HepG2 (cell line): ENCODE data around the gene RPL35A. TPM values are rescaled to one million over a fixed set of nuclear protein-coding genes. Genes with fewer than 3 reads are reported as not detected.
"Not testable (repeated sequence)": the region's sequence is repeated elsewhere in the genome, so short reads cannot be mapped to it uniquely, and the experiment has no call there.

ENCODE experiments used
- ATAC-seq: fragments of 200-7000 bp; cut with Tn5 transposase; 3 replicates; pipeline ENCODE4 v1.9.1; 2020; ENCODE audit warnings: mild to moderate bottlenecking, moderate library complexity
- BruUV-seq: library from RNA; stranded (reverse); fragments of 400-500 nt; replicated peaks from 2 replicates; lab custom pipeline; 2021; lab: Mats Ljungman, UMichigan
- CTCF ChIA-PET: fragments of 300-600 bp; formaldehyde crosslinking; extraction: SDS; loops from one replicate; lab custom pipeline; 2021; ENCODE audit warnings: low total read pairs, inconsistent platforms, low intra/inter-chr PET ratio; lab: Yijun Ruan, JAX
- POLR2A ChIA-PET: fragments of 350-600 bp; sonication (Branson Sonifier 250); formaldehyde crosslinking; loops from one replicate; lab custom pipeline; 2020; ENCODE audit warnings: antibody characterized with exemption, inconsistent platforms; lab: Yijun Ruan, JAX
- DNase-seq: peaks from one replicate; pipeline ENCODE4 v3.0.0-alpha.2; 2015; ENCODE audit warnings: low spot score
- FAIRE-seq: peaks from 3 replicates; lab custom pipeline; 2011; peaks lifted over from hg19 to GRCh38; lab: Jason Lieb, UNC
- H2AFZ ChIP-seq: one replicate; pipeline ENCODE4 v1.6.1; 2011; ENCODE audit warnings: low read length, inconsistent platforms
- H3K27ac ChIP-seq: fragments of 300-600 bp; 3 replicates; pipeline ENCODE4 v1.8.0; 2011; ENCODE audit warnings: mixed run types, mild to moderate bottlenecking, mixed read lengths, low read length, inconsistent platforms; ENCODE audit not compliant: insufficient read depth; ENCODE audit errors: extremely low read length
- H3K27me3 ChIP-seq, 2 experiments: fragments of 200-600 bp in 1 of 2; 2 replicates in 1 of 2; 3 replicates in 1 of 2; pipeline versions ENCODE4 v1.6.0 to v1.8.0; 2011; ENCODE audit warnings: low read length in 2 of 2, mild to moderate bottlenecking in 2 of 2, moderate library complexity in 2 of 2, inconsistent platforms in 1 of 2; ENCODE audit not compliant: insufficient read depth in 2 of 2, control insufficient read depth in 1 of 2
- H3K36me3 ChIP-seq, 2 experiments: fragments of 200-600 bp in 1 of 2; replicated peaks in 1 of 2; 2 replicates in 1 of 2; 3 replicates in 1 of 2; pipeline versions ENCODE4 v1.5.1 to v1.8.0; 2011; ENCODE audit warnings: low read length in 2 of 2, inconsistent platforms in 1 of 2; ENCODE audit not compliant: insufficient read depth in 2 of 2, control insufficient read depth in 1 of 2
- H3K4me1 ChIP-seq: 2 replicates; pipeline ENCODE4 v1.5.1; 2012; ENCODE audit warnings: low read length, inconsistent platforms; ENCODE audit not compliant: insufficient read depth
- H3K4me2 ChIP-seq: 2 replicates; pipeline ENCODE4 v1.6.0; 2011; ENCODE audit warnings: low read depth, low read length, inconsistent platforms
- H3K4me3 ChIP-seq, 3 experiments: fragments of 200-600 bp in 1 of 3; sonication (generic), shearing (Covaris generic) in 1 of 3; replicated peaks in 1 of 3; 2 replicates each; pipeline ENCODE4 v1.5.1; 2011 to 2016; ENCODE audit warnings: low read length in 3 of 3, inconsistent platforms in 2 of 3, low read depth in 2 of 3, mild to moderate bottlenecking in 2 of 3, control low read depth in 1 of 3, mixed read lengths in 1 of 3; ENCODE audit not compliant: insufficient read depth in 1 of 3
- H3K79me2 ChIP-seq: one replicate; pipeline ENCODE4 v1.6.1; 2011; ENCODE audit warnings: low read length, inconsistent platforms; ENCODE audit not compliant: insufficient read depth
- H3K9ac ChIP-seq: 2 replicates; pipeline ENCODE4 v1.6.0; 2011; ENCODE audit warnings: mild to moderate bottlenecking, low read depth, low read length, inconsistent platforms; ENCODE audit not compliant: insufficient read depth
- H3K9me3 ChIP-seq: 2 replicates; pipeline ENCODE4 v1.5.1; 2012; ENCODE audit warnings: mild to moderate bottlenecking, low read length
- H4K20me1 ChIP-seq: 2 replicates; pipeline ENCODE4 v1.6.0; 2011; ENCODE audit warnings: inconsistent platforms, mild to moderate bottlenecking, low read length, moderate library complexity; ENCODE audit not compliant: insufficient read depth
- CTCF ChIP-seq: sonication (generic); formaldehyde crosslinking; IDR thresholded peaks from 2 replicates; pipeline ENCODE4 v1.5.0; 2020; ENCODE audit warnings: mild to moderate bottlenecking, missing genetic modification reagents, moderate library complexity
- STAG1 ChIP-seq: sonication (generic); formaldehyde crosslinking; IDR thresholded peaks from 2 replicates; pipeline ENCODE4 v1.4.0; 2020; ENCODE audit warnings: missing genetic modification reagents
- ZMAT3 ChIP-seq: sonication (generic); formaldehyde crosslinking; conservative IDR thresholded peaks from 2 replicates; pipeline ENCODE4 v1.7.0; 2021; ENCODE audit warnings: missing genetic modification reagents
- WGBS: methylation state at CpG from one replicate; pipeline ENCODE4 v1.1.6; 2017; ENCODE audit warnings: low lambda C conversion rate; 5-methylcytosine and 5-hydroxymethylcytosine counted together
- in situ Hi-C: cut with HindIII; loops from 2 replicates; pipeline ENCODE4 v1.10.0; 2017; ENCODE audit warnings: low pct_unique_long_range_greater_than_20kb; ENCODE audit not compliant: extremely low pct_ligation_motif_present
- intact Hi-C: fragments of 100-400 bp; cut with micrococcal nuclease; formaldehyde crosslinking; loops from one replicate; pipeline ENCODE4 v1.10.0; 2022; ENCODE audit not compliant: unreplicated experiment
- polyA plus RNA-seq, 8 experiments: library from polyadenylated mRNA; depleted of rRNA in 3 of 8; stranded (reverse) in 7 of 8; unstranded in 1 of 8; fragments of >200 nt; fragmentation: Illumina TruSeq in 4 of 8; extraction: Trizol in 4 of 8; gene quantifications; 2 replicates each; pipeline versions ENCODE4 v1.2.1 to v1.2.3, GENCODE V29; 2011 to 2016; ENCODE audit warnings: low read depth in 4 of 8, missing spikeins in 1 of 8, mixed read lengths in 1 of 8; ENCODE audit not compliant: insufficient read depth in 1 of 8
- total RNA-seq, 5 experiments: library from RNA; depleted of rRNA; stranded (reverse); fragments of >200 nt; fragmentation: Illumina TruSeq; extraction: Trizol; gene quantifications; 2 replicates each; pipeline ENCODE4 v1.2.3, GENCODE V29; 2016; ENCODE audit warnings: low read depth in 1 of 5

Gene RPL35A
- total and polyA plus RNA-seq, 2 of the 13 experiments (the other 11 are each of a cell fraction or from before 2014, with no cell fraction given), result 1,001 to 1,582 TPM

GRCh38 chr3:197926418-197926817 is 23.6 kb upstream of the RPL35A start:
- no peaks in the 10 kb centered on the region for H3K27me3 ChIP-seq
- TF ChIP-seq STAG1 (CRISPR knock-in tag) (peak; percentile 40), ZMAT3 (CRISPR knock-in tag) (no peak), CTCF (CRISPR knock-in tag) (peak; percentile 68)
- no peak overlapping the region for H2AFZ ChIP-seq
- in situ Hi-C loops, result no loop called here
- no peaks in the 10 kb centered on the region for H3K9me3 ChIP-seq
- DNase-seq, result no peak
- ChIA-PET POLR2A (no interaction called here), CTCF (no interaction called here)
- no peak for FAIRE-seq
- WGBS, result 53% methylated on average over 7 of the region's 7 CpGs
- H3K4me1 ChIP-seq, result no peaks in the 10 kb centered on the region
- H3K9ac ChIP-seq, result no peak overlapping the region
- no TSS peak for BruUV-seq
- intact Hi-C loops, result no loop called here
- no peaks in the 10 kb centered on the region for H4K20me1 ChIP-seq
- no peaks in the 10 kb centered on the region for H3K79me2 ChIP-seq
- no peaks in the 10 kb centered on the region for H3K36me3 ChIP-seq
- peak; percentile 71 for ATAC-seq
- H3K4me3 ChIP-seq, result no peak overlapping the region
- H3K4me2 ChIP-seq, result no peak overlapping the region
- H3K27ac ChIP-seq, result no peak overlapping the region

DNA sequence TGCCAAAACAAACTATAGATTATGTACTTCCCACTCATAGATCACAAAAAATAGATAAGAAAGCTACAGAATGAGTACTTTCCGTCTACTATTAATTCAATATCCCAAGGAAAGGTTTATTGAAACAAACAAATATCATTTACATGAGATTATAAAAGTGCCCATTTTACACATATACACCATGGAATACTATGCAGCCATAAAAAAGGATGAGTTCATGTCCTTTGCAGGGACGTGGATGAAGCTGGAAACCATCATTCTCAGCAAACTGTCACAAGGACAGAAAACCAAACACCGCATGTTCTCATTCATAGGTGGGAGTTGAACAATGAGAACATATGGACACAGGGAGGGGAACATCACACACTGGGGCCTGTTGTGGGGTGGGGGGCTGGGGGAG is 22.4 kb upstream of the RPL35A start:
- FAIRE-seq, H3K9ac ChIP-seq, H4K20me1 ChIP-seq, BruUV-seq, H3K4me2 ChIP-seq, H2AFZ ChIP-seq, intact Hi-C loops, DNase-seq, H3K27ac ChIP-seq, H3K4me3 ChIP-seq, CTCF ChIA-PET, H3K36me3 ChIP-seq, POLR2A ChIA-PET, H3K4me1 ChIP-seq, H3K79me2 ChIP-seq, H3K27me3 ChIP-seq, ATAC-seq, H3K9me3 ChIP-seq, in situ Hi-C loops: not testable (repeated sequence)
- WGBS, result 74% methylated on average over 3 of the region's 3 CpGs
